Measurements from ENCODE around the gene CSRNP3.

GRCh38 chr2:165549619-165550018, 80.1 kb downstream of the CSRNP3 start:
- TF ChIP-seq CTCF (IDR thresholded peaks at IDR 0.05; ENCODE audit: low read depth, low read length, missing input control) (no peak), YY1 (IDR thresholded peaks at IDR 0.05) (no peak), TAF1 (conservative IDR thresholded peaks at IDR 0.05) (no peak), RXRA (IDR thresholded peaks at IDR 0.05) (no peak), EGR1 (IDR thresholded peaks at IDR 0.05; ENCODE audit: low read depth in 2 of 2) (no peak), GABPA (IDR thresholded peaks at IDR 0.05 in 1 of 2, conservative IDR thresholded peaks at IDR 0.05 in 1 of 2) (no peak), MAX (IDR thresholded peaks at IDR 0.05) (no peak)
- TF ChIP-seq, protein P1, sequence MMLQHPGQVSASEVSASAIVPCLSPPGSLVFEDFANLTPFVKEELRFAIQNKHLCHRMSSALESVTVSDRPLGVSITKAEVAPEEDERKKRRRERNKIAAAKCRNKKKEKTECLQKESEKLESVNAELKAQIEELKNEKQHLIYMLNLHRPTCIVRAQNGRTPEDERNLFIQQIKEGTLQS (IDR thresholded peaks at IDR 0.05), result no peak
- TF ChIP-seq, protein P2, sequence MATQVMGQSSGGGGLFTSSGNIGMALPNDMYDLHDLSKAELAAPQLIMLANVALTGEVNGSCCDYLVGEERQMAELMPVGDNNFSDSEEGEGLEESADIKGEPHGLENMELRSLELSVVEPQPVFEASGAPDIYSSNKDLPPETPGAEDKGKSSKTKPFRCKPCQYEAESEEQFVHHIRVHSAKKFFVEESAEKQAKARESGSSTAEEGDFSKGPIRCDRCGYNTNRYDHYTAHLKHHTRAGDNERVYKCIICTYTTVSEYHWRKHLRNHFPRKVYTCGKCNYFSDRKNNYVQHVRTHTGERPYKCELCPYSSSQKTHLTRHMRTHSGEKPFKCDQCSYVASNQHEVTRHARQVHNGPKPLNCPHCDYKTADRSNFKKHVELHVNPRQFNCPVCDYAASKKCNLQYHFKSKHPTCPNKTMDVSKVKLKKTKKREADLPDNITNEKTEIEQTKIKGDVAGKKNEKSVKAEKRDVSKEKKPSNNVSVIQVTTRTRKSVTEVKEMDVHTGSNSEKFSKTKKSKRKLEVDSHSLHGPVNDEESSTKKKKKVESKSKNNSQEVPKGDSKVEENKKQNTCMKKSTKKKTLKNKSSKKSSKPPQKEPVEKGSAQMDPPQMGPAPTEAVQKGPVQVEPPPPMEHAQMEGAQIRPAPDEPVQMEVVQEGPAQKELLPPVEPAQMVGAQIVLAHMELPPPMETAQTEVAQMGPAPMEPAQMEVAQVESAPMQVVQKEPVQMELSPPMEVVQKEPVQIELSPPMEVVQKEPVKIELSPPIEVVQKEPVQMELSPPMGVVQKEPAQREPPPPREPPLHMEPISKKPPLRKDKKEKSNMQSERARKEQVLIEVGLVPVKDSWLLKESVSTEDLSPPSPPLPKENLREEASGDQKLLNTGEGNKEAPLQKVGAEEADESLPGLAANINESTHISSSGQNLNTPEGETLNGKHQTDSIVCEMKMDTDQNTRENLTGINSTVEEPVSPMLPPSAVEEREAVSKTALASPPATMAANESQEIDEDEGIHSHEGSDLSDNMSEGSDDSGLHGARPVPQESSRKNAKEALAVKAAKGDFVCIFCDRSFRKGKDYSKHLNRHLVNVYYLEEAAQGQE (IDR thresholded peaks at IDR 0.05), result no peak

All from liver (tissue), 3 donors.